Naive thymus-derived CD8-positive, alpha-beta T cell (primary cell): ENCODE results near the gene GNAQ. TPM values are rescaled to one million over a fixed set of nuclear protein-coding genes. Genes with fewer than 3 reads are reported as not detected.
"Not testable (repeated sequence)": the region's sequence is repeated elsewhere in the genome, so short reads cannot be mapped to it uniquely, and the experiment has no call there.

Experiments used
- ATAC-seq, 2 donors: fragments of 150-1000 bp; cut with Tn5 transposase in 1 of 2; sonication (Bioruptor Pico), chemical (Tn5 transposase) in 1 of 2; 1 replicate in 1 of 2; 2 replicates in 1 of 2; pipeline ENCODE4 v1.10.0; 2021; ENCODE audit warnings: mild to moderate bottlenecking in 2 of 2, moderate library complexity in 2 of 2
- POLR2A ChIA-PET: fragments of 350-600 bp; sonication (Branson Sonifier 250); formaldehyde crosslinking; loops from one replicate; lab custom pipeline; 2021; ENCODE audit warnings: antibody characterized with exemption; lab: Charles Lee
- DNase-seq, 10 donors: peaks; one replicate each; pipeline versions ENCODE4 v3.0.0 to v3.0.0-alpha.2; 2020 to 2022
- H3K27ac Mint-ChIP-seq, 10 donors: one replicate each; pipeline ENCODE4 v1.8.0; 2020 to 2022; ENCODE audit warnings: mild to moderate bottlenecking in 10 of 10, mixed read lengths in 10 of 10, moderate library complexity in 4 of 10, inconsistent platforms in 1 of 10
- H3K27me3 Mint-ChIP-seq, 5 donors: one replicate each; pipeline ENCODE4 v1.8.0; 2021 to 2022; ENCODE audit warnings: mixed read lengths in 5 of 5
- H3K36me3 Mint-ChIP-seq, 3 donors: one replicate each; pipeline ENCODE4 v1.8.0; 2020 to 2022; ENCODE audit warnings: mixed read lengths in 3 of 3, mild to moderate bottlenecking in 2 of 3, inconsistent platforms in 1 of 3
- H3K4me1 Mint-ChIP-seq, 4 donors: one replicate each; pipeline ENCODE4 v1.8.0; 2021 to 2022; ENCODE audit warnings: mixed read lengths in 4 of 4
- H3K4me3 Mint-ChIP-seq, 10 donors: one replicate each; pipeline ENCODE4 v1.8.0; 2020 to 2022; ENCODE audit warnings: mild to moderate bottlenecking in 10 of 10, mixed read lengths in 10 of 10, moderate library complexity in 6 of 10, inconsistent platforms in 1 of 10
- H3K9me3 Mint-ChIP-seq, 9 donors: one replicate each; pipeline ENCODE4 v1.8.0; 2020 to 2022; ENCODE audit warnings: mixed read lengths in 9 of 9, mild to moderate bottlenecking in 3 of 9, inconsistent platforms in 1 of 9, moderate library complexity in 1 of 9
- polyA plus RNA-seq, 3 donors: library from polyadenylated mRNA; unstranded; fragments of 300-500 nt; fragmentation: Illumina TruSeq; gene quantifications; one replicate each; pipeline ENCODE4 v1.2.3, GENCODE V29; 2021
- total RNA-seq, 8 experiments: library from RNA in 2 of 8; stranded (reverse) in 2 of 8; gene quantifications; one replicate each; pipeline ENCODE4 v1.2.3 and lab custom pipeline; 2021 to 2026

GNAQ gene
- total and polyA plus RNA-seq, 5 experiments from 2014 or later, result 6.9 to 40.0 (median 15.6) TPM

DNA sequence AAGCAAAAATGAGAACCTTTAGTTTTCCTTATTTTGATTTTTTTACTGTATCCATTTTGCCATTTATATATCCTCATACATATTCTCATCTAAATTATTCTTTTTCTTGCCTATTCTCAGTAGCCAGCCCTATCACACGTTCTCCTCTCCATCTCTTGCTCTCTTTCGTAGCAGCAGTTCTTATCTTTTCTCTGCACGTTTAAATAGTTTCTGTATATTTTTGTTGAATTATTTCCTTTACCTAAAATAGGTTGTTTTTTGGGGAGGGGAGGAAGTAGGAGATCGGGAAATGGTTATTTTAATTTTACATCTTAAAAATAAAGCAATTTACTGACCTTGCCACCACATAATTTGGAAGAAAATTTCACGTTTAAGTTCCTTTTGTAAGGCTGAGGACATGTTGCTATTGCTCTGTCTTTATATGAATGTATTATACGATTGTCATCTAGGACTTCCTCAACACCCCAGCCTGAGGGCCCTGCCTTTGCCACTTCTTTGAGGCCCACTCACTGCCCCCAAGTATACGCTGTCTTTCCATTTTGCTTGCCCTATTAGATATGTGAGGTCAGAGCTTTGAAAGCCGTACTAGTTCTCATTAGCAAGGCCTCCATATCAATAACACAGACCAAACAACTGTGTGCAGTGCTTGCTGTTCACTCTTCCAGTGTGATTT lies 140.3 kb downstream of the GNAQ start:
- H3K36me3 Mint-ChIP-seq, result peaks cover 0 to 20% (median 6%) of the 10 kb centered on the region in 3 donors
- ATAC-seq (no peak), DNase-seq (no peak)
- POLR2A ChIA-PET, result no interaction called here
- H3K4me3 Mint-ChIP-seq, result no peak overlapping the region
- peaks cover 4 to 23% (median 14%) of the 10 kb centered on the region in 4 donors for H3K4me1 Mint-ChIP-seq
- peak overlapping the region in 1 of 10 donors; percentile 14 for H3K27ac Mint-ChIP-seq
- H3K9me3 Mint-ChIP-seq, result no peaks in the 10 kb centered on the region
- H3K27me3 Mint-ChIP-seq, result no peaks in the 10 kb centered on the region

DNA sequence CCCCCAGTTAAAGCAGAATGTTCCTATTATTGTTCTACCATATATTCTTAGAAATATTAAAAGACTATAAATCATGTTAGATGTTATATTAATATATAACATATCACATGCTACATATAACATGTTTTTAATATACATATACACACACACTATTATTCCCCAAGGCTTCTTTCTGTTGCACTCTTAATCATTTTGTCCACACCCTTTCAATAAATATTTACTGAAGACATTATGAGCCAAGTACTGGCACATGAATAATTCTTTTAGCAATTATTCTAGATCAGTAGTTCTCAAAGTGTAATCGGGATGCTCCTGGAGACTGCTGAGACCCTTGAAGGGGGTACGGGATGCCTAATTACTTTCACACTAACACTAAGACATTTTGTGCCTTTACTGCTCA lies 143.9 kb downstream of the GNAQ start:
- H3K4me3 Mint-ChIP-seq, result no peak overlapping the region
- peaks cover 0 to 18% (median 10%) of the 10 kb centered on the region in 3 donors for H3K36me3 Mint-ChIP-seq
- no peak for ATAC-seq
- H3K4me1 Mint-ChIP-seq, result peaks cover 6 to 34% (median 27%) of the 10 kb centered on the region in 4 donors
- POLR2A ChIA-PET, result interaction anchor here (0.6 kb wide), 1 partner anchor 8 kb away, joined by 3 read pairs; no protein-coding TSS in a partner anchor
- no peak overlapping the region for H3K27ac Mint-ChIP-seq
- no peaks in the 10 kb centered on the region for H3K9me3 Mint-ChIP-seq
- DNase-seq, result no peak
- H3K27me3 Mint-ChIP-seq, result no peaks in the 10 kb centered on the region

DNA sequence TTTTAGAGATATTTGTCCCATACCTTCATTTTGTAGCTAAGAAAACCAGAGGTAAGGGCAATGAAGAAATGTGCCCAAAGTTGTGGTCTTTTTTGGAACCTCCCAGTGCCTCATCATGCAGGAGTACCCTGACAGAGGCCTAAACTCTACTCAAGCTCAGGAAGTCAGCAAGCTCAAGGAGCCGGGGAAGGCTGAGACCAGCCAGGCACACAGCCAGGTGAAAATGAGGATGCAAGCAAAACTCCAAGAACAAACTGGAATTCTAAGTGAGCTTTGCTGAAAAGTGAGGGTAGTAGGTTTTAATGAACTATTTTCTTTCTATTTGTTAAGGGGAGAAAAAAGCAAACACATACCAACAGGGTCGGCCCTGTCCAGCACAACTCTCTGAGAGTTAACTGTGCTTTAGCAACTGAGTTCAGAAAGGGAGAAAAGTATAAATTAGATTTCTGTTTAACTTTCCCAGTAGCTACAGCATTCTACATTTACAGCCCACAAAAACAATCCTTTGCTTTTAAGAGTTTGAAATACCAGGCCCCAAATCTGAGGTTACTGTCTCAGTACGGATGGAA lies 146.4 kb downstream of the GNAQ start:
- Mint-ChIP-seq H3K4me3 (no peak overlapping the region), H3K4me1 (peaks cover 2 to 23% (median 20%) of the 10 kb centered on the region in 4 donors), H3K9me3 (no peaks in the 10 kb centered on the region), H3K36me3 (peaks cover 0 to 12% (median 8%) of the 10 kb centered on the region in 3 donors), H3K27me3 (no peaks in the 10 kb centered on the region), H3K27ac (peak overlapping the region in 1 of 10 donors; percentile 35)
- ATAC-seq, result no peak
- POLR2A ChIA-PET, result no interaction called here
- no peak for DNase-seq

DNA sequence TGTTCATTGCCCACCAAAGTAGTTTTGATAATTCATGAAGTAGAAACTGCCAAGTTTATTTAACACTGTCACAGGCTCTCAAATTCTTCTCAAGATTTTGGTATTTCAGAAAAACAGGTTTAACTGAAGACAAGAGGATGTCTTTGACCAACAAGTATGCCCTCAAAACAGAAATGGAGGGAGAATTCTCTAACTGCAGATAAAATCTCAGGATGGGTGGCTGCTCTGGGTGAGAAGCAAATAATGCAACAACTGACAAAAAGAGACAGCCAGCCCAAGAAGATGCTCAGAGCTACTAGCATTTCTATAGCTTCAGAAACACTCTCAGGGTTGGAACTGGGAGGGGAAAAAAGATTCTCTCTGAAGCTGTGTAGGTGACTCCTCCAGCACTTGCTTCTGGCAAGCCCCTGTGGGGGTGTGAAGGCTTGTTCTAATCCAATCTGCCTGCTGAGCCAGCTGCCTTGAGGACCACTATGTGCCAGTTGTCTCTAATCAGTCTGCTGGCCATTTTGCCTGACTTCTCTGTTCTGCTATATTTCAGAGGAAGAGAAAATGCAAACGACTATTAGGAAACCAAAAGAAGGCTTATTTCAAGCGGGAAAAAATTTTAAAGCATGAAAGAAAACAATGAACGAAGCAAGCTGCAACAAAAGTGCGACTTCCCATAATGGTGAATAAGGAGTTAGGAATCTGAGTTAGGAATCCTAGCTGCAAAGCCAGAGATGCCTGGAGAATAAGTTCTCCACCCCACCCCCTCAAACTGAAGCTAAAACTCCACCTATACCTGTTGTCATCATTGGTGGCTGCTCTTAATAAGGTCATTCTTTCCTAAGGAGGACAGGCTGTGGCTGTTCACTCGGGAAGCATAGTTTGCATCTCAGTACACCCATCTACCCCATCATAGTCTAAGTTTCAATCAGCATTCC lies 147.5 kb downstream of the GNAQ start:
- H3K27me3 Mint-ChIP-seq, result no peaks in the 10 kb centered on the region
- peaks cover 2 to 23% (median 19%) of the 10 kb centered on the region in 4 donors for H3K4me1 Mint-ChIP-seq
- H3K36me3 Mint-ChIP-seq, result peaks cover 0 to 8% (median 7%) of the 10 kb centered on the region in 3 donors
- H3K9me3 Mint-ChIP-seq, result no peaks in the 10 kb centered on the region
- no peak overlapping the region for H3K4me3 Mint-ChIP-seq
- peak overlapping the region in 1 of 10 donors; percentile 30 for H3K27ac Mint-ChIP-seq
- POLR2A ChIA-PET, result no interaction called here
- ATAC-seq (no peak), DNase-seq (no peak)

DNA sequence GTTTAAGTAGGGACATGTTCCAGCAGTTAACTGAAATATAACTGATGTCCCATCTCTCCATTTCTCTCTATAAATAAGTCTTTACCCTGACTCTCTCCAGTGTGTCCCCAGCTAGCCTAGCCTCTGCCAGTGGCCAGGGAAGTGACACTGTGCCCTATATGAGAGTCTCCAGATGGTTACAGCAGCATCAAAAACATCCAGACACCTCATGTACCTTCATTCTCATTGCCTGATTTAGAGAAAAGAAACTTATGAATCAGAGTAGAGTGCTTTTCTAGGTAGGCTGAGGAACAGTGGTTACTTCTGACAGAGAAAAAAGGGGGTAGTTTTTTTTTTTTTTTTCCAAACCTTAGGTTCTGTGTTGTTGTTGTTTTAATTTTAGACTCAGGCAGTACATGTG lies 148.5 kb downstream of the GNAQ start:
- H3K4me3 Mint-ChIP-seq, result no peak overlapping the region
- H3K9me3 Mint-ChIP-seq, result no peaks in the 10 kb centered on the region
- H3K27ac Mint-ChIP-seq, result peak overlapping the region in 1 of 10 donors; percentile 44
- peaks cover 2 to 23% (median 19%) of the 10 kb centered on the region in 4 donors for H3K4me1 Mint-ChIP-seq
- peaks cover 0 to 7% (median 5%) of the 10 kb centered on the region in 3 donors for H3K36me3 Mint-ChIP-seq
- POLR2A ChIA-PET, result no interaction called here
- no peaks in the 10 kb centered on the region for H3K27me3 Mint-ChIP-seq
- DNase-seq (no peak), ATAC-seq (no peak)

DNA sequence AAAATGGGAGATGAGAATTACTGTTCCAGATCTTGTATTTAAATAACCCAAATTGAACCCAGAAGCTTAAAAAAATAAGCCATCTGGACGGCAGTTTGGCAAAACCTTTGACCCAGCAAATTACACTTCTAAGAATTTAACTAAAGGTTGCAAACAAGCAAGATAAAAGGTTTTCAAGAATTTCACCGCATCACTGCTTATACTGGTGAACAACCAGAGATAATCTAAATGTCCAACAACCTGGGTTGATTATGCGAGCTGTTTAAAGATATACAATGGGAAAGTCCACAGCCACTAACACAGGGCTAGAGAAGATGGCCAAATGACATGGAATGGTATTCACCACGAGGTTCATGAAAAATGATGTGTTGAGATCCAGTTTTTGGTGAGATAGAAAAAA lies 149.3 kb downstream of the GNAQ start:
- H3K9me3 Mint-ChIP-seq, result no peaks in the 10 kb centered on the region
- no peaks in the 10 kb centered on the region for H3K27me3 Mint-ChIP-seq
- DNase-seq (no peak), ATAC-seq (no peak)
- H3K4me1 Mint-ChIP-seq, result peaks cover 5 to 23% (median 19%) of the 10 kb centered on the region in 4 donors
- H3K36me3 Mint-ChIP-seq, result peaks cover 0 to 7% (median 7%) of the 10 kb centered on the region in 3 donors
- H3K27ac Mint-ChIP-seq, result no peak overlapping the region
- no peak overlapping the region for H3K4me3 Mint-ChIP-seq
- POLR2A ChIA-PET, result no interaction called here

DNA sequence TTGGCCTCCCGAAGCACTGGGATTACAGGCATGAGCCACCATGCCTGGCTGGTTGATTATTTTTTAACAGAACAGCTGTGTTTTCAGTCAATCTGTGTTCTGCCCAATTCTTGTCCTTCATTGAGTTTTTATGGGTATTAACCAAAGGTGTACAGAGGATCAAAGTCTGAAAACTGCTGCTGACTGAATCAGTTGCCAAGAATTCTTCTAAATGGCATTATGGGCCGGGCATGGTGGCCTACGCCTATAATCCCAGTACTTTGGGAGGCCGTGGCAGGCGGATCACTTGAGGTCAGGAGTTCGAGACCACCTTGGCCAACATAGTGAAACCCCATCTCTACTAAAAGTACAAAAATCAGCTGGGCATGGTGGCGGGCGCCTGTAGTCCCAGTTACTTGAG lies 150.0 kb downstream of the GNAQ start:
- not testable (repeated sequence) for H3K27ac Mint-ChIP-seq, DNase-seq, H3K36me3 Mint-ChIP-seq, H3K4me3 Mint-ChIP-seq, H3K27me3 Mint-ChIP-seq, H3K9me3 Mint-ChIP-seq, ATAC-seq
- POLR2A ChIA-PET, result interaction anchor here (0.6 kb wide), 1 partner anchor 260 kb away, joined by 3 read pairs; no protein-coding TSS in a partner anchor
- peaks cover 5 to 23% (median 19%) of the 10 kb centered on the region in 4 donors for H3K4me1 Mint-ChIP-seq

DNA sequence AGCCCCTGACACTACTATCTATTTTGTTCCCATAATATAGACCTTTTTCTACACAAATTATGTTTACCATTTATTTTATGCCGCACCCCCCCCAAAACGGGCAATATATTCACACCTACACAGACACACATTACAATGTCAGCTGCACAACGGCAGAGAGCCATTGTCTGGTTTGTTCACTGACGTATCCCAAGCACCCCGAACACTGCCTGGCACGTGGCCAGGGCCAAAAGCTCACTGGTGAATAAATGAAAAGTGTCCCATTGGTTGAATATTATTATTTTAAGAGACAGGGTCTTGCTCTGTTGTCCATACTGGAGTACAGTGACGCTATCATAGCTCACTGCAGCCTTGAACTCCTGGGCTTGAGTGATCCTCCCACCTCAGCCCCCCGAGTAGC lies 150.5 kb downstream of the GNAQ start:
- Mint-ChIP-seq H3K4me3 (no peak overlapping the region), H3K36me3 (peaks cover 0 to 8% (median 7%) of the 10 kb centered on the region in 3 donors), H3K27ac (peak overlapping the region in 1 of 10 donors; percentile 46), H3K27me3 (no peaks in the 10 kb centered on the region), H3K4me1 (peaks cover 5 to 23% (median 18%) of the 10 kb centered on the region in 4 donors), H3K9me3 (no peaks in the 10 kb centered on the region)
- POLR2A ChIA-PET, result interaction anchor here (0.6 kb wide), 1 partner anchor 260 kb away, joined by 3 read pairs; no protein-coding TSS in a partner anchor
- DNase-seq (no peak), ATAC-seq (no peak)

DNA sequence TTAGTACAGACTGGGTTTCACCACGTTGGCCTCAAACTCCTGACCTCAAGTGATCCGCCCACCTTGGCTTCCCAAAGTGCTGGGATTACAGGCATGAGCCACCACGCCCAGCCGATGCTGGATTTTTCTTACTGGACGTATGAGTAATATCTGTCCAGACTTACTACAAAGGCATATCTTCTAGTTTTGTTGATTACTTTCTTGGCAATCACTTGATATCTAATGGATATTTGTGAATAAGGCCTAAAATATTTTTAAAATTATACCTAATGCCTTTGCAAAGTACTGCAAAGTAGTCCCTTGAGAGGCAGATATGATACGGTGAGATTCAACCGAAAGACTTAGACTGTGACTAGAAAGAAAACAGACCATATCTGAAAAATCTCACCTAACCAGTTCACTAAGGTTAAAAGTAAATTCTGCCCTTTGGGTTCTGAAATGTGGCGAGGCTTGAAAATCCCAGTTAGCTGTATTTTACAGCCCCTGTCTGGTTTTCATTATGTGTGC lies 152.1 kb downstream of the GNAQ start:
- peaks cover 4 to 19% (median 15%) of the 10 kb centered on the region in 4 donors for H3K4me1 Mint-ChIP-seq
- no peaks in the 10 kb centered on the region for H3K9me3 Mint-ChIP-seq
- ATAC-seq (no peak), DNase-seq (no peak)
- POLR2A ChIA-PET, result interaction anchor here (0.5 kb wide), 1 partner anchor 8 kb away, joined by 3 read pairs; no protein-coding TSS in a partner anchor
- no peak overlapping the region for H3K27ac Mint-ChIP-seq
- peaks cover 0 to 8% (median 4%) of the 10 kb centered on the region in 3 donors for H3K36me3 Mint-ChIP-seq
- H3K4me3 Mint-ChIP-seq, result no peak overlapping the region
- no peaks in the 10 kb centered on the region for H3K27me3 Mint-ChIP-seq

DNA sequence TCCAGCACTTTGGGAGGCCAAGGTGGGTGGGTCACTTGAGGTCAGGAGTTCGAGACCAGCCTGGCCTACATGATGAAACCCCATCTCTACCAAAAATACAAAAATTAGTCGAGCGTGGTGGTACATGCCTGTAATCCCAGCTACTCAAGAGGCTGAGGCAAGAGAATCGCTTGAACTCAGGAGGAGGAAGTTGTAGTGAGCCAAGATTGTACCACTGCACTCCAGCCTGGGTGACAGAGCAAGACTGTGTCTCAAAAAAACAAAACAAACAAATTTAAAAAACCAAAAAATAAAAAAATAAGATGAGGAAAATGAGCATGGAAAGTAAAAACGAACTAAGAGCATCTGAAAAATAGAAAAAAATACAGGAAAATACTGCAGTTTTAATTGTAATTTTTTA lies 152.8 kb downstream of the GNAQ start:
- H3K4me3 Mint-ChIP-seq, H3K9me3 Mint-ChIP-seq, POLR2A ChIA-PET, DNase-seq, ATAC-seq, H3K27me3 Mint-ChIP-seq, H3K27ac Mint-ChIP-seq, H3K36me3 Mint-ChIP-seq: not testable (repeated sequence)
- peaks cover 6 to 12% (median 8%) of the 10 kb centered on the region in 4 donors for H3K4me1 Mint-ChIP-seq

DNA sequence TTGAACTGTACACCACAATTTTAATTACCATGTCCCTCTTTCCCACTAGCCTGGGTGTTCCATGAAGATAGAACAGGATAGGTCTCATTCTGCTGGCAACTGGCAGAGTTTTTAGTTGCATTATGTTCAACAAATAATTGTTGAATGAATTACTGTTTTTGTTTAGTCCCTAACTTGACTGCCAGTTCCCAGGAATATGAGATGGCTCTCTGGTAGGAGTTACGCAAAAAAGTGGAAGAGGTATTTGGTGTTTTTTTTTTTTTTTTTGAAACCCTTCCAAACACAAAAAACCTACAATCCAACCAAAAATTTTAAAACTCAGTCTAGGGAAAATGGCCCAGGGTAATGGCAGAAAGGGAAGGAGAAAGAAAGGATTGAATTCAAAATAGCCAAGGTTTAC lies 153.6 kb downstream of the GNAQ start:
- H3K27ac Mint-ChIP-seq, result no peak overlapping the region
- DNase-seq (no peak), ATAC-seq (no peak)
- no peaks in the 10 kb centered on the region for H3K9me3 Mint-ChIP-seq
- H3K4me1 Mint-ChIP-seq, result peaks cover 4 to 10% (median 5%) of the 10 kb centered on the region in 4 donors
- H3K4me3 Mint-ChIP-seq, result no peak overlapping the region
- peaks cover 0 to 9% (median 6%) of the 10 kb centered on the region in 3 donors for H3K36me3 Mint-ChIP-seq
- H3K27me3 Mint-ChIP-seq, result no peaks in the 10 kb centered on the region
- POLR2A ChIA-PET, result no interaction called here

DNA sequence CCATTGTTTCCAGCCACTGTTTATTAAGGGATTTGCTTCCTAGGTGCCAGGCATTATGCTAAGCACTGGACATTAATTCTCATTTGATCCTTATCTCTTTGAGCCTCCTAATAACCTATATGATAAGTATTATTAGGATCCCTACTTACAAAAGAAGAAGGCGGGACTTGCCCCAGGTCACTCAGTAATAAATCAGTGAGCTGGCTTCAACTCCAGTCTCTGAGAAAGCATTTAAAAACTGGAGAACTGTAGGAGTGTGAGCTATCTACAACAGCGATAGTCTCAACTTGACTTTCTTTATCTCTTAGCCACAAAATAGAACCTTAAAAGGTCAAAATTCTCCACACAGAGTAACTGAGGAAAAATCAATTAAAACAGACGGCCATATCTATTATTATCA lies 155.0 kb downstream of the GNAQ start:
- Mint-ChIP-seq H3K36me3 (peaks cover under 1 to 6% (median 6%) of the 10 kb centered on the region in 3 donors), H3K27me3 (no peaks in the 10 kb centered on the region), H3K4me3 (no peak overlapping the region), H3K27ac (no peak overlapping the region), H3K4me1 (peaks cover 2 to 11% (median 5%) of the 10 kb centered on the region in 4 donors), H3K9me3 (no peaks in the 10 kb centered on the region)
- no peak for ATAC-seq
- no peak for DNase-seq
- POLR2A ChIA-PET, result no interaction called here
